DMS153 treated with DMSO at 0.1 percent for 48 hours (cell line): ENCODE data around the gene CDH13.

ENCODE experiments used
- DNase-seq: peaks from one replicate; lab custom pipeline; 2025; ENCODE audit not compliant: unreplicated experiment; lab: John Stamatoyannopoulos, UW

Gene CDH13

GRCh38 chr16:82684256-82684655, 57.5 kb downstream of the CDH13 start:
- DNase-seq: no peak

GRCh38 chr16:82685526-82685925, 58.8 kb downstream of the CDH13 start:
- DNase-seq: no peak

- no peak for DNase-seq
Measured at GRCh38 chr16:82694239-82694874, 67.6 kb downstream of the CDH13 start.

GRCh38 chr16:82695806-82696205, 69.0 kb downstream of the CDH13 start:
- DNase-seq: no peak

- DNase-seq: no peak
Measured at GRCh38 chr16:82699260-82699659, 72.5 kb downstream of the CDH13 start.

GRCh38 chr16:82699711-82700495, 73.1 kb downstream of the CDH13 start:
- no peak for DNase-seq

- no peak for DNase-seq
Measured at GRCh38 chr16:82700541-82701235, 73.9 kb downstream of the CDH13 start.

GRCh38 chr16:82701442-82701955, 74.7 kb downstream of the CDH13 start:
- no peak for DNase-seq

- no peak for DNase-seq
Measured at GRCh38 chr16:82703161-82703560, 76.4 kb downstream of the CDH13 start.

GRCh38 chr16:82703871-82704768, 77.4 kb downstream of the CDH13 start:
- no peak for DNase-seq

- DNase-seq: no peak
Measured at GRCh38 chr16:82709987-82710386, 83.2 kb downstream of the CDH13 start.

- DNase-seq: no peak
Measured at GRCh38 chr16:82713778-82714177, 87.0 kb downstream of the CDH13 start.

- DNase-seq: no peak
Measured at GRCh38 chr16:82715160-82715559, 88.4 kb downstream of the CDH13 start.

- DNase-seq: no peak
Measured at GRCh38 chr16:82715833-82716232, 89.1 kb downstream of the CDH13 start.

- no peak for DNase-seq
Measured at GRCh38 chr16:82716361-82716855, 89.6 kb downstream of the CDH13 start.

GRCh38 chr16:82720414-82720813, 93.6 kb downstream of the CDH13 start:
- no peak for DNase-seq

GRCh38 chr16:82726306-82726705, 99.5 kb downstream of the CDH13 start:
- no peak for DNase-seq

- DNase-seq: no peak
Measured at GRCh38 chr16:82728901-82729300, 102.1 kb downstream of the CDH13 start.

- DNase-seq: no peak
Measured at GRCh38 chr16:82730901-82731300, 104.1 kb downstream of the CDH13 start.

- DNase-seq: no peak
Measured at GRCh38 chr16:82732461-82732860, 105.7 kb downstream of the CDH13 start.

GRCh38 chr16:82735186-82735585, 108.4 kb downstream of the CDH13 start:
- no peak for DNase-seq
